Gastrocnemius medialis (tissue), 4 donors: ENCODE measurements around the gene SYP. TPM values are rescaled to one million over a fixed set of nuclear protein-coding genes. Genes with fewer than 3 reads are reported as not detected.

Source experiments
- ATAC-seq, 2 donors: fragments of 150-250 bp; one replicate each; pipeline ENCODE4 v1.9.1; 2016
- DNase-seq, 2 donors: peaks; one replicate each; pipeline ENCODE4 v3.0.0-alpha.2; 2019
- H3K27ac ChIP-seq, 4 donors: fragments of 200-600 bp; sonication (generic); 1 replicate in 1 of 4; 2 replicates in 3 of 4; pipeline ENCODE4 v1.5.1; 2016 to 2018; ENCODE audit warnings: mild to moderate bottlenecking in 2 of 4, moderate library complexity in 1 of 4
- H3K27me3 ChIP-seq, 3 donors: fragments of 200-600 bp; sonication (generic) in 2 of 3; 1 replicate in 1 of 3; 2 replicates in 2 of 3; pipeline versions ENCODE4 v1.5.1 to v1.6.0; 2016 to 2019; ENCODE audit warnings: mild to moderate bottlenecking in 1 of 3, moderate library complexity in 1 of 3
- H3K36me3 ChIP-seq, 2 donors: fragments of 200-600 bp; sonication (generic) in 1 of 2; one replicate each; pipeline ENCODE4 v1.5.1; 2017 to 2018
- H3K4me1 ChIP-seq, 2 donors: fragments of 200-600 bp; sonication (generic) in 1 of 2; one replicate each; pipeline ENCODE4 v1.5.1; 2016 to 2017; ENCODE audit warnings: mild to moderate bottlenecking in 2 of 2
- H3K4me3 ChIP-seq, 4 donors: fragments of 200-600 bp; sonication (generic) in 3 of 4; 1 replicate in 1 of 4; 2 replicates in 3 of 4; pipeline ENCODE4 v1.5.1; 2016 to 2019; ENCODE audit warnings: mild to moderate bottlenecking in 2 of 4
- H3K9me3 ChIP-seq, 3 donors: fragments of 200-600 bp; sonication (generic) in 2 of 3; 1 replicate in 1 of 3; 2 replicates in 2 of 3; pipeline ENCODE4 v1.5.1; 2016 to 2019
- CTCF ChIP-seq, 5 experiments: fragments of 450-650 bp in 3 of 5; fragments of 200-600 bp in 2 of 5; sonication (generic) in 2 of 5; IDR thresholded peaks in 4 of 5; conservative IDR thresholded peaks in 1 of 5; 1 replicate in 4 of 5; 2 replicates in 1 of 5; pipeline ENCODE4 v1.5.1; 2016 to 2019; ENCODE audit warnings: antibody characterized with exemption in 5 of 5, mild to moderate bottlenecking in 3 of 5, moderate library complexity in 3 of 5
- POLR2A ChIP-seq, 2 donors: fragments of 450-650 bp; IDR thresholded peaks; one replicate each; pipeline ENCODE4 v1.6.1; 2017; ENCODE audit warnings: antibody characterized with exemption in 2 of 2, mild to moderate bottlenecking in 2 of 2, moderate library complexity in 2 of 2
- in situ Hi-C, 4 donors: fragments of 200-750 bp; cut with MboI; loops; one replicate each; pipeline versions ENCODE4 v1.15.0 to v1.8.0; 2017; ENCODE audit warnings: low sequenced_read_pairs in 4 of 4
- intact Hi-C: fragments of 100-400 bp; cut with DNase I; formaldehyde crosslinking; loops from one replicate; pipeline ENCODE4 v1.15.1; 2023; ENCODE audit warnings: low total_unique reads
- total RNA-seq, 4 donors: library from RNA; depleted of rRNA; stranded (reverse); fragments of >200 nt; gene quantifications; one replicate each; pipeline versions ENCODE4 v1.1.0 to v1.2.3, GENCODE V29; 2016

Gene SYP
- total RNA-seq, 4 donors from 2014 or later: 0.15 to 3.9 (median 0.40) TPM

GRCh38 chrX:49227726-49228125 is 27.7 kb upstream of the SYP start:
- Histone ChIP-seq H3K4me1 (no peaks in the 10 kb centered on the region), H3K27me3 (peaks cover 0 to 3% (median 0%) of the 10 kb centered on the region in 3 donors), H3K9me3 (no peaks in the 10 kb centered on the region), H3K27ac (no peak overlapping the region), H3K36me3 (no peaks in the 10 kb centered on the region), H3K4me3 (no peak overlapping the region)
- in situ Hi-C loops (no loop called here), intact Hi-C loops (no loop called here)
- ATAC-seq (no peak), DNase-seq (no peak)
- TF ChIP-seq CTCF (IDR thresholded peaks at IDR 0.05 in 4 of 5, conservative IDR thresholded peaks at IDR 0.05 in 1 of 5): no peak
- TF ChIP-seq POLR2A (IDR thresholded peaks at IDR 0.05): no peak

- DNase-seq: no peak
- in situ Hi-C loops (no loop called here), intact Hi-C loops (no loop called here)
- Histone ChIP-seq H3K9me3 (no peaks in the 10 kb centered on the region), H3K4me1 (no peaks in the 10 kb centered on the region), H3K4me3 (no peak overlapping the region), H3K36me3 (no peaks in the 10 kb centered on the region), H3K27ac (no peak overlapping the region), H3K27me3 (peaks cover 0 to 3% (median 0%) of the 10 kb centered on the region in 3 donors)
- TF ChIP-seq CTCF (IDR thresholded peaks at IDR 0.05 in 4 of 5, conservative IDR thresholded peaks at IDR 0.05 in 1 of 5): no peak
- TF ChIP-seq POLR2A (IDR thresholded peaks at IDR 0.05): no peak
- ATAC-seq: no peak
Observed at GRCh38 chrX:49226946-49227345, 27.0 kb upstream of the SYP start.

GRCh38 chrX:49225858-49226257 is 25.9 kb upstream of the SYP start:
- Histone ChIP-seq H3K4me3 (no peak overlapping the region), H3K27me3 (peaks cover 0 to 3% (median 0%) of the 10 kb centered on the region in 3 donors), H3K36me3 (no peaks in the 10 kb centered on the region), H3K27ac (no peak overlapping the region), H3K4me1 (no peaks in the 10 kb centered on the region), H3K9me3 (no peaks in the 10 kb centered on the region)
- intact Hi-C loops: no loop called here
- in situ Hi-C loops: no loop called here
- TF ChIP-seq POLR2A (IDR thresholded peaks at IDR 0.05): no peak
- TF ChIP-seq CTCF (IDR thresholded peaks at IDR 0.05 in 4 of 5, conservative IDR thresholded peaks at IDR 0.05 in 1 of 5): no peak
- DNase-seq: no peak
- no peak for ATAC-seq

GRCh38 chrX:49221868-49222267 is 21.9 kb upstream of the SYP start:
- intact Hi-C loops (no loop called here), in situ Hi-C loops (no loop called here)
- Histone ChIP-seq H3K9me3 (no peaks in the 10 kb centered on the region), H3K4me3 (no peak overlapping the region), H3K36me3 (no peaks in the 10 kb centered on the region), H3K27me3 (no peaks in the 10 kb centered on the region), H3K27ac (no peak overlapping the region), H3K4me1 (no peaks in the 10 kb centered on the region)
- DNase-seq: no peak
- ATAC-seq: no peak
- no peak for TF ChIP-seq POLR2A (IDR thresholded peaks at IDR 0.05)
- no peak for TF ChIP-seq CTCF (IDR thresholded peaks at IDR 0.05 in 4 of 5, conservative IDR thresholded peaks at IDR 0.05 in 1 of 5)

GRCh38 chrX:49220100-49220499 is 20.1 kb upstream of the SYP start:
- ATAC-seq (no peak), DNase-seq (no peak)
- Histone ChIP-seq H3K4me3 (no peak overlapping the region), H3K27ac (no peak overlapping the region), H3K9me3 (no peaks in the 10 kb centered on the region), H3K27me3 (no peaks in the 10 kb centered on the region), H3K4me1 (no peaks in the 10 kb centered on the region), H3K36me3 (no peaks in the 10 kb centered on the region)
- in situ Hi-C loops: no loop called here
- TF ChIP-seq POLR2A (IDR thresholded peaks at IDR 0.05): no peak
- TF ChIP-seq CTCF (IDR thresholded peaks at IDR 0.05 in 4 of 5, conservative IDR thresholded peaks at IDR 0.05 in 1 of 5): no peak
- intact Hi-C loops: no loop called here
